ENCODE data around the gene ST3GAL2. TPM values are rescaled to one million over a fixed set of nuclear protein-coding genes. Genes with fewer than 3 reads are reported as not detected.
"Not testable (repeated sequence)": the region's sequence is repeated elsewhere in the genome, so short reads cannot be mapped to it uniquely, and the experiment has no call there.

The ST3GAL2 gene
- total RNA-seq, 1 experiment from 2014 or later = 13.6 TPM

DNA sequence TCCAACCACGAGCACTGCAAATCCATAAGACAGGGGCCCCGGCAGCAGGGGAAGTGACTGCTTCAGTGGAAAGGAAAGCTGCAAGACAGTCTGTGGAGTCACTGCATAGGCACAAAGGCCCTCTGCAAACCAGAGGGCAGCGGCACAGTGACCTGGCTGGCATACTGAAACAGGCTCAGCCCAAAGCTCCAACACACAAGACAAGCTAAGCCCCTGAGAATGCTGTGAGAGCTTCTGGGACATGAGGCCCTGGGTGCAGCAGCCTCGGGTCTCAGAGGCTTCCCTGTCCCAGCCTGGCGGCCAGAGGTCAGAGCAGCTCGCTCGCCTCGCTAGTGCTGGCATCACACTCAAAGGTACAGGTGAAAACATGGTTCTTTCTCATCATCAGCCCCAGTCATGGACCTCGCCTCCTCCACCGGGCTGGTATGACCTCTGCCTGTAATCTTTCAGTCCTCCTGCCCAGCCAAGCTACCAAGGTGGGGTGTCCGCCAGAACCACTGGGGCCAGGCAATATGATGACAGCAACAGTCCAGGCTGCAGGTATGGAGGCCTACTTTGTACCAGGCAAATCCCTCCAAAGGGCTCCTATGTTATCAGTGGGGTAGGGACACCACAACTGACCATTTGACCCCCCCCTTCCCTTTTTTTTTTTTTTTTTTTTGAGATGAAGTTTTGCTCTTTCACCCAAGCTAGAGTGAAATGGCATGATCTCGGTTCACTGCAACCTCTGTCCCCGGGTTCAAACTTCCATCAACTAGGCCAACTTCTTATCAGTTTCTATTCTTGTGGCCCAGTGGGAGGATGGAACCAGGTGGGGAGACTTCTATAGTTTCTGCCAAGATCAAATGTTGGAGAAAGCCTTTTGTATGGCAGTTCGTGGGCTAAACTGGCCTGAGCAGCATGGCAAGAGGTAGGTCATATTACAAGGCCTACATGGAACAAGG lies 19.2 kb downstream of the ST3GAL2 start:
- Histone ChIP-seq H3K4me3 (no peak overlapping the region), H3K27ac (no peak overlapping the region), H3K9me3 (replicated peaks) (no peaks in the 10 kb centered on the region), H3K36me3 (no peaks in the 10 kb centered on the region), H3K27me3 (no peaks in the 10 kb centered on the region), H3K4me1 (no peaks in the 10 kb centered on the region)
- DNase-seq = no peak

DNA sequence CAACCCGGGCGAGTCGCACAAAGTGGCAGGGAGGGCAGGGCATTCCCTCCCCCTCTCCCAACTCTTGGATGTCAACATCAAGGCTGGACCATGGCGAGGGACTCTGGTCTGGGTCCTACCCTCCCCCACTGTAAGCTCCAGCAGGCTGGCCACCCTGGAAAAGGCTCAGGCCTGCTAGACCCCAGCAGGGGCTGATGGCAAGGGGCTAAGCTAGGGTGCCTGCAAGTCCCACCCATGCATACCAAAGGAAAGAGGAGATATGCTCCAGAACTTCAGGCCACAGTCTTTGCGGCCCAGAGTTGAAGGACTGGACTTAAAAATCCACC lies 19.9 kb downstream of the ST3GAL2 start:
- Histone ChIP-seq H3K27me3 (no peaks in the 10 kb centered on the region), H3K4me3 (no peak overlapping the region), H3K27ac (no peak overlapping the region), H3K9me3 (replicated peaks) (no peaks in the 10 kb centered on the region), H3K36me3 (no peaks in the 10 kb centered on the region), H3K4me1 (no peaks in the 10 kb centered on the region)
- DNase-seq = no peak

DNA sequence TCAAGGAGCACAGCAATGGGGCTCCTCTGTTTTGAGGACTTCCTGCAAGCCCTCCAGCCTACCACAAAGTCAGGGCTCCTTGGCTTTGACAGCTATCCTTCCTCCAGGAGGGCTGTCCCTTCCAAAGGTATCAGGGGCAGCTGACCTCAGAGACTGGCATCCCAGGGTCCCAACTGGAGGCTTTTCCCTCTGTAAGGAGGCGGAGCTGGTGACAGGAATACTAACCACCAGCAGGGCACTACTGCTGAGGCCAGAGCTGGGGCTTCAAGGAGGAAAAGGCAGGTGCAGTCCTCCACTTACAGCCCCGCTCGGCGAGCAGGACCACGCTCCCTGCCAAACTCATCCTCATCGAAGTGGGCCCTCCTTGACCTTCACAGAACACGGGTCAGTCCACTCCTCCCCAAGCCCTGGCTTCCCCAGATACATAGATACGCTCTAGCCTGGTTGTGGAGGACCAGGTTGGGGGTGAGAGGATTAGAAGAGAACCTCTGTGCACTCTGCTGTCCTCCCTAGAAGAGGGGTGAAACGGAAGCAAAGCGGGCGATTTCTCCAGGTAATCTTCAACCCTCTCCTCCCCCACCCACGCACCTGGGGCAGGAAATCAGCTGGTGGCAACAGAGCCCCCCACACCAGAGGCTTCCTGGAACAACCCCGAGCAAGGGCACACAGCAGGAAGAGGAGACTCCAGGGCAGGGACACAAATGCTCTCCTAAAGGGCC lies 20.5 kb downstream of the ST3GAL2 start:
- H3K27ac ChIP-seq = no peak overlapping the region
- no peaks in the 10 kb centered on the region for H3K4me1 ChIP-seq

DNA sequence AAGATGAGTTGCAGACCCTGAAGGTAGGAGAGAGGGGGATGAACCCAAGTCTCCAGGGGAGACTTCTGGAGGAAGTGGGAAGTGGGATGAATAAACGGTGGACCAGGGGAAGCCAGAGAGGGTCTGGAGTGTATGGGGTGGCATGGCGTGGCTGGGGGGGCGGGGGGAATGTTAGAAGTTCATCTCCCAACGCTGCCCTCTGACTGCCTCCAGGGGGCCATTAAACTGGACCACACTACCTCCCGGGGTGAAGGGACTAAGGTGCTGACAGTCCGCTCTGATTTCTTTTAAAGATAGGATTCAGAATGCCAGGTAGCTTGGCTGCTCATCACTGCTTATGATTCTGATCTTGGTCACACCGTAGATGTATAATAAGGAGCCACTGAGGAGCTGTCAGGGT lies 21.2 kb downstream of the ST3GAL2 start:
- no peaks in the 10 kb centered on the region for H3K36me3 ChIP-seq
- no peaks in the 10 kb centered on the region for H3K27me3 ChIP-seq
- H3K9me3 ChIP-seq (replicated peaks) = no peaks in the 10 kb centered on the region
- no peak overlapping the region for H3K27ac ChIP-seq
- no peak for DNase-seq
- no peak overlapping the region for H3K4me3 ChIP-seq
- H3K4me1 ChIP-seq = no peaks in the 10 kb centered on the region

More for the DNA sequence above, 20.5 kb downstream of the ST3GAL2 start:
- DNase-seq = no peak
- Histone ChIP-seq H3K36me3 (no peaks in the 10 kb centered on the region), H3K4me3 (no peak overlapping the region), H3K27me3 (no peaks in the 10 kb centered on the region), H3K9me3 (replicated peaks) (no peaks in the 10 kb centered on the region)

DNA sequence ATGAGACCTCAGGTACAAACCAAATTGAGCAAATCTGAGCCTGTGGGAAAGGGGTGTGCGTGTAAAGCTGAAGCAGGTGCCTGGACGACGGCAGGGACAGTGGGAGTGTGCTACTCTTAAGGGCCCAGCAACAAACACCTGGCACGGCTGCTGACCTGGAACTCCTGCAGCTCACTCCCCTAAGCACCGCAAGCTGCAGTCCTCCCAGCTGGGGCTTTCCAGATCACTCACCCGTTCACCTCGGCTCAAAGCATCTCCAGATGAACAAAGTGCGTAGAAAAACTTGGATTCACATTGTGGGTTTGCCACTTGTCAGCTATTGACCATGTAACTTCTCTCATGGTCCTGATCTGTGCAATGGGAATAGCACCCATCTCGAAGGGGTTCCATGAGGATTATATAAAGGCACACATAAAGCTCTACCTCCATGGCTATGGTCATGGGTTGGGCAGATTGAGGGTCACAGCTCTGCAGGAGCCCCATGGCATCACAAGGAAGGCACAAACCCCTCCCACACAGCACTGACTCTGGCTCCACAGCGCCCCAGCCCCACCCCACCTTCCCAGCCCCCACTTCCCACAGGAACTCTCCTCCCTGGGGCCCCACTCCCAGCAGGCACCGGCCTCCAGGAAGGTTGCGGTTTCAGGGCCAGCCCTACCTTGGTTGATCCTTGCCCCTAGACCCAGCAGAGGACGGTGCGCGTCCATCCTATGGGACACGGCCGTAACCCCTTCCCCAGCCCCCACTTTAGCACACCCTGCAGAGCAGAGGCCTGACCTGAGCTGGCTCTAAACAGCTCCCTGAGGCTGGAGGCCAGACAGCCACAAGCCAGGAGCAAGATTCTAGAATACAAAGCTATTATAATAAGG lies 21.9 kb downstream of the ST3GAL2 start:
- H3K36me3 ChIP-seq = no peaks in the 10 kb centered on the region
- no peaks in the 10 kb centered on the region for H3K4me1 ChIP-seq
- H3K9me3 ChIP-seq (replicated peaks) = no peaks in the 10 kb centered on the region
- no peak for DNase-seq
- H3K27ac ChIP-seq = no peak overlapping the region
- no peaks in the 10 kb centered on the region for H3K27me3 ChIP-seq
- no peak overlapping the region for H3K4me3 ChIP-seq

DNA sequence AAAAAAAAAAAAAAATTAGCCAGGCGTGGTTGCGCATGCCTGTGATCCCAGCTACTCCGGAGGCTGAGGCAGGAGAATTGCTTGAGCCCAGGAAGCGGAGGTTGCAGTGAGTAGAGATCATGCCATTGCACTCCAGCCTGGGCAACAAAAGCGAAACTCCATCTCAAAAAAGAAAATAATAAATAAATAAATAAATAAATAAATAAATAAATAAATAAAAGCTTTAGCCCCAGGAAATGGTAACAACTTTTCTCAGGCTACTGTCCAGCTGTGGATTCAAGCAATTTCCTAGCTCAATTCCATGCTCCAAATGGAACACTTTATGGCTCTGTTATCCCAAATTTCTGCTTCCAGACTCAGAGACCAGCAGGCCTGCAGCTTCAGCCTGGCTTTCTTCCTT lies 25.3 kb downstream of the ST3GAL2 start:
- not testable (repeated sequence) for H3K27ac ChIP-seq; DNase-seq; H3K27me3 ChIP-seq; H3K36me3 ChIP-seq; H3K4me1 ChIP-seq; H3K4me3 ChIP-seq; H3K9me3 ChIP-seq (replicated peaks)

DNA sequence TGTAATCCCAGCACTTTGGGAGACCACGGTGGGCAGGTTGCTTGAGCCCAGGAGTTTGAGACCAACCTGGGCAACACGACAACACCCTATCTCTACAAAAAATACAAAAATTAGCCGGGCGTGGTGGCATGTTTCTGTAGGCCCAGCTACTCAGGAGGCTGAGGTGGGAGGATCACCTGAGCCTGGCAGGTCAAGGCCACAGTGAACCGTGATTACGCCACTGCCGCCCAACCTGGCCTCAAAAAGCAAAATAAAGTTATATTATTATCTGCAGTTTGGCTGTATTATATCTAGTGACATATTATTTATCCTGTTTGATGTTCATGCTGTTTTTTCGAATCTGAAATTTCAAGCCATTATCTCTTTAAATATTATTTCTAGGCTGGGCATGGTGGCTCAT lies 26.5 kb downstream of the ST3GAL2 start:
- Histone ChIP-seq H3K36me3 (no peaks in the 10 kb centered on the region), H3K4me1 (no peaks in the 10 kb centered on the region), H3K27me3 (no peaks in the 10 kb centered on the region), H3K27ac (no peak overlapping the region), H3K9me3 (replicated peaks) (no peaks in the 10 kb centered on the region), H3K4me3 (no peak overlapping the region)
- DNase-seq = no peak

DNA sequence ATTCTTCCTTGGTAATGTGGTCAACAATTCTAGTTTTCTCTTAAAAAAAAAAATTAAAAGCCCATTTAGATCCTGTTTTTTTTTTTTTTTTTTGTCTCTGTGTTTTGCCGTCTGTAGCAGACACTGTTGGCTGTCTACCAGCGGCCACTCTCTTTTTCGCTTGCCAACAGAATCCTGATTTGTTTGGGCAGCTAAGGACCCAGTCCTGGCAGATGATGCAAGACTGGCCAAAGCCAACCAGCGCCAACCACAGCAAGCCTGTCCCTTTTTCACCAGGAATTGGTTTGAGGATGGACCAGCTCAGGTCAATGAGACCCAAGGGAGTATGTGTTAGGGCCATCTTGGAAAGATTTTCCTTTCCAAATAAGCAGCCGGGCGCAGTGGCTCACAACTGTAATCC lies 28.2 kb downstream of the ST3GAL2 start:
- no peaks in the 10 kb centered on the region for H3K4me1 ChIP-seq
- H3K27ac ChIP-seq = no peak overlapping the region
- no peak for DNase-seq
- no peaks in the 10 kb centered on the region for H3K36me3 ChIP-seq
- H3K4me3 ChIP-seq = no peak overlapping the region
- no peaks in the 10 kb centered on the region for H3K9me3 ChIP-seq (replicated peaks)
- H3K27me3 ChIP-seq = no peaks in the 10 kb centered on the region

DNA sequence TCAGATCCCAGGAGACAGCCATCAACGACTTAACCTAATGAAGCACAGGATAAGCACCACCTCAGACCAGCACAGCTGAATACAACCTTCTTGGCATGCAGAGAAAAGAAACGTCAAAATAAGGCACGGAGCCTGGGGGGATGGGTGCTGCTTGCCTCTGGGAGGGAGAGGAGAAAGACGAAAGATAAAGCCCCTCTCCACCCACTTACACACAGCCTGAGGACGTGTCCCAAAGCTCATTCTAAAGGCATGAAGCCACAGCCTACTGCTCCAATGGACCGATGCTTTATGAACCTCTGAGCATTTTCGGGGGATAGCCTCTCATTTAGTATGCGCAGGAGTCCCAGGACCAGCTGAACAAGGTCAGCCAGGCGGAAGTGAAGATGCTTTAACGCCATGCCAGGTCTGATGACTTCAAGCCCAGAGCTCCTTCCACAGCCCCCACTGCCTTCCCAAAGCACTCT lies 31.1 kb downstream of the ST3GAL2 start:
- H3K4me1 ChIP-seq = no peaks in the 10 kb centered on the region
- no peak for DNase-seq
- H3K36me3 ChIP-seq = no peaks in the 10 kb centered on the region
- no peak overlapping the region for H3K27ac ChIP-seq
- no peaks in the 10 kb centered on the region for H3K9me3 ChIP-seq (replicated peaks)
- H3K4me3 ChIP-seq = no peak overlapping the region
- H3K27me3 ChIP-seq = no peaks in the 10 kb centered on the region

DNA sequence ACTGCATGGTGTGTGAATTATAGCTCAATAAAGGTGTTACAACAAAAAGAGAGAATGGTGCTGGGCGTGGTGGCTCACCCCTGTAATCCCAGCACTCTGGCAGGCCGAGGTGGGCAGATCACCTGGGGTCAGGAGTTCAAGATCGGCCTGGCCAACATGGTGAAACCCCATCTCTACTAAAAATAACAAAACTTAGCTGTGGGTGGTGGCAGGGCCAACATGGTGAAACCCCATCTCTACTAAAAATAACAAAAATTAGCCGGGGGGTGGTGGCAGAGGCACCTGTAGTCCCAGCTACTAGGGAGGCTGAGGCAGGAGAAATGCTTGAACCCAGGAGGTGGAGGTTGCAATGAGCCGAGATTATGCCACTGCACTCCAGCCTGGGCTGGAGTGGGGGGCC lies 32.8 kb downstream of the ST3GAL2 start:
- not testable (repeated sequence) for DNase-seq

DNA sequence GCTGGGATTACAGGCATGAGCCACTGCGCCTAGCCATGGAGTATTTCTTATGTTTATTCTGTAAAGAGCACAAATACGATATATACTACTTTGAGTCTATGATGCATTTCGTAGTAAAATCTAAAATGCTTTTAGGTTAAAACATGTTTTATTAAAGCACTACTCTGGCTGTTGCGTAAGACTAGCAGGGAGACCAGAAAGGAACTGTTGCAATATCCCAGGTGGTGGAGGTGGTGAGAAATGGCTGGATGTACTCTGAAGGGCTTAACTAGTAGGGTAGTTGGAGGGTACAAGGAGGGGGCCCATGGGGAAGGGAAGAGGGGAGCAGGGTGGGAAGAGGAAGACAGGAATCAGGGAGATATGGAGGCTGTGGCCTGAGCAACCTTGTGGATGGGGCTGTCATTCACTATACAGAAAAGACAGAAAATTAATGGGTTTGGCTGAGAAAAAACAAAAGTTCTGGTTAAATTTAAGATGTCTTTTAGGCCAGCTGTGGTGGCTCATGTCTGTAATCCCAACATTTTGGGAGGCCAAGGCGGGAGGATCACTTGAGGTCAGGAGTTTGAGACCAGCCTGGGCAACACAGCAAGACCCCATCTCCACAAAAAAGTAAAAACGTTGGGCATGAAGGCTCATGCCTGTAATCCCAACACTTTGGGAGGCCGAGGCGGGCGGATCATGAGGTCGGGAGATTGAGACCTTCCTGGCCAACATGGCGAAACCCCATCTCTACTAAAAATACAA lies 35.8 kb downstream of the ST3GAL2 start:
- H3K27me3 ChIP-seq = no peaks in the 10 kb centered on the region
- H3K27ac ChIP-seq = no peak overlapping the region
- H3K4me1 ChIP-seq = no peaks in the 10 kb centered on the region
- no peak for DNase-seq
- no peak overlapping the region for H3K4me3 ChIP-seq
- H3K36me3 ChIP-seq = no peaks in the 10 kb centered on the region
- no peaks in the 10 kb centered on the region for H3K9me3 ChIP-seq (replicated peaks)

More for the DNA sequence above, 32.8 kb downstream of the ST3GAL2 start:
- not testable (repeated sequence) for H3K27me3 ChIP-seq; H3K36me3 ChIP-seq; H3K9me3 ChIP-seq (replicated peaks); H3K4me3 ChIP-seq; H3K4me1 ChIP-seq; H3K27ac ChIP-seq

DNA sequence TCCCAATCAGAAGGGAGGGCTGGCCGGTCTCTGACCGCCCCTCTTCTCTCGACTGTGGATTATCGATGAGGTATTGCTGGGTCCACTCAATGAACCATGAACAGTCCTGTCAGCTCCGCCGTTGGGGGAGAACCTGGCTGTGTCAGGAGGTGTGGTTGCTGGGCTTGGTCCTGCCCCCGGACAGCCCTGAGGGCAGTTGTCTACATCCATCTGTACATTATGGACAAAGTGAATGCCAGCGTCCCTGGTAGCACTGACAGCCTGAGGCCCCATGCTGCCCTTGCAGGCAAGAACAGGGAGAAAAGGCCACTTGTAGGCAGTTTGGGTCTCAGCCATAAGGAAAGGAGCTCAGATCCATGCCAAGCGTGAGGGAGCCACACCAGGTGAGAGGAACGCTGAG lies 38.9 kb downstream of the ST3GAL2 start:
- Histone ChIP-seq H3K4me1 (no peaks in the 10 kb centered on the region), H3K4me3 (no peak overlapping the region), H3K27me3 (no peaks in the 10 kb centered on the region), H3K27ac (no peak overlapping the region), H3K9me3 (replicated peaks) (no peaks in the 10 kb centered on the region), H3K36me3 (no peaks in the 10 kb centered on the region)
- no peak for DNase-seq

DNA sequence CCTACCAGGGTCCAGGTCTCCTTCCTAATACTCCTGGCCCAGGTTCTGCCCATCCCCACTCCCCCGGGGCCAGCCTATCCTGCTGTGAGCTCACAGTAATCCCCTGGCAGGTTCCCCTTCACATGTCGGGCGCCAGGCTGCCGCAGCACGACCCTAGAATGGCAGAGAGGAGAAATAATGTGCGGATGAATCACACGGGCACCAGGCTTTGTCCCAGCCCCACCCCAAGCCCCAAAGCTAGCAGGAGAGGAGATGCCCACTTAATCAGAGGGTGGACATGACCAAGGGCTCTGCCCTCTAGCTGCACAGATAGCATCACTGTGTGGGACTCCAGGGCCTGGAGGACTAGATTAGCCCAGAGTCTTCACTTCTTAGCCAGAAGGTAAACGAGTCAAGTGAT lies 39.5 kb downstream of the ST3GAL2 start:
- Histone ChIP-seq H3K9me3 (replicated peaks) (no peaks in the 10 kb centered on the region), H3K36me3 (no peaks in the 10 kb centered on the region), H3K4me3 (no peak overlapping the region), H3K27me3 (no peaks in the 10 kb centered on the region), H3K4me1 (no peaks in the 10 kb centered on the region), H3K27ac (no peak overlapping the region)
- no peak for DNase-seq

DNA sequence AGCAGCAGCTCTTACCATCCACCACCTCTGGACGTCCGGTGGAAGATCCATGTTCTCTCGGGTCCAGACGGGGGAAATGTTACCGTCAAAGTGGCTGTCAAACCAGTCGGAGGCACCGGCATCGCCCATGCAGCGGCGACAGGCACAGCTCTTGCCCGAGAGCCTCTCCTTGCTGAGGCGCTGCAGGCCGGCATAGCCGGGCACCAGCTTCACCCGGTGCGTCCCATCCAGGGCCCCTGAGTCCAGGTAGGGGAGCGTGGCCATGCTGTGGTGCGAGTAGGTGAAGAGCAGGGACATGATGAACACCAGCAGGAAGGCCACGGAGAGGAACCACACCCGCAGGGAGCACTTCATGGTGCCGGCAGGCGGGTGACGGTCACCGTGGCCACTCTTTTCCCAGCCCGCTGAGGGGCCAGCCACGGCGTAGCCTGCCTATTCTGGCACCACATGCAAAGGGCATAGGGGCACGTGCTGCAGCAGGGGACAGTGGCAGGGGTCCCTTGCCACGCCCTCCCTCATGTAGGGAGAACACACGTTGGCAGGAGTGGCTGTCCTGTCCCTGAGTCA lies 40.6 kb downstream of the ST3GAL2 start:
- DNase-seq = no peak
- Histone ChIP-seq H3K27ac (no peak overlapping the region), H3K9me3 (replicated peaks) (no peaks in the 10 kb centered on the region), H3K4me3 (no peak overlapping the region), H3K36me3 (no peaks in the 10 kb centered on the region), H3K4me1 (no peaks in the 10 kb centered on the region), H3K27me3 (no peaks in the 10 kb centered on the region)
